Regular cardiac myocyte (primary cell): ENCODE measurements around the gene CEACAM20. TPM values are rescaled to one million over a fixed set of nuclear protein-coding genes. Genes with fewer than 3 reads are reported as not detected.

ENCODE experiments used
- total RNA-seq: library from RNA; depleted of rRNA; stranded (reverse); fragments of >200 nt; gene quantifications from 2 replicates; pipeline ENCODE4 v1.2.3, GENCODE V29; 2014

The CEACAM20 gene
- not detected in 2 replicates for total RNA-seq

DNA sequence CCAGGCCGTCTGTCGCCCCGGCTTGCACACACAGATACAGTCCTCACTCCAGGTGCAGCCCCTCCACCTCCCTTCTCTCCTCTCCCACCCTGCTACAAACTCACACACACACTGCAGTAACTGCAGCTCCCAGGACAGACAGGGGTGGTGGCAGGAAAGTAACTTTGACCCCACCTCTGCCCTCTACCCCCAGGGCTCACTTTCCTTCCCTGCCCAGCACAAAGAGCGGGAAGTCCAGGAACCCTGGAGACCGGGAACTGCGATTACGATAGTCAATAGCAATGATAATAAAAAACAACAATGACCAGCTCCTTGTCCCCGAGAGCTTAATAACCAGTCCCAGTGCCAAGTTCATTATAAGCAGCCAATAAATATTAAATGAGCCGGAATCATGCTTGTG lies at the start of gene CEACAM20:
CEACAM20 (minus strand) TSS at position 140 of the 400 bp plus-strand sequence. CDS start 166 bp downstream, outside the sequence.

DNA sequence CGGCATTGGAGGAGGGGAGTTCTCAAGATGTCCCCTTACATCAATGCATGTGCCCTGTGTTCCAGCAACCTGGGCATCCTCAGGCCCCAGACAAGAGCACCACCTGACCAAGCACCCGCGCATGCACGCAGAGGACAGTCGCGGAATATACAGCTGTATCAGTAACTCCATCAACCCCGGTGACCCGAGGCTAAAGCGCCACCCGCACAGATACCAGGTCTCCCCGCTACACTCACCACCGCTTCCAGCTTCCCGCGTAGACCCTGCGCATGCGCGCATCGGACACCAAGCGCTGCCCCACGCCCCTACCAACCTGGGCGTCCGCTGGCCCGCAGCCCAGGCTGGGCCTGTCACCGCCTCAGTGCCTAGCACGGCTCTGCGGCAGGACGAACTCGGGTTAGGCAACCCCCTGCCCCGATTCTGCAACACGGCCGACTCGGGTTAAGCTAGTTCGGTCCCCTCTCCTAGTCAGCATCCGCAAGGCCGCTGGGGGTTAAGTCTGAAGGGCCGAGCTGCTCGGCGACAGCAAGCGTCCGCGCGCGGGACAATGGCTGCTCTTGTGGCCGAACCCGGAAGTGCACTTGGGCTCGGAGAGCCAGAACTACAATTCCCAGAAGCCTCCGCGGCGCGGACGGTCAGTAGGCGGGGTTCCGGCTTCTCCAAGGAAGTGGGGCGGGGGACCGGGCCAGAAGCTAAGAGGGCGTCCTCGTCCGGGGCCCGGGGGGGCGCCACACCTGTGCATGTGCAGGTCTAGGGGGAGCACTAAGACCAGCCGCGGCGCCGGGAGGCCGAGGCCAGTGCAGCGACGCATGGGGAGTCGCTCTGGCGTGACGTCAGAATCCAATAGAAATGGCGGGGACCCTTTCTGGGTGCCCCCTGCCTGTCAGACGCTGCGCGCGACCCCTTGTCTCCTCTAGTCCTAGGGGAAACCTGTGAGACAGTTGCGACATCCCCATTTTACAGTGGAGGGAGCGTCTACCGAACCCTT lies 29.2 kb downstream of the CEACAM20 start, which contains the start of gene ZNF180:
ZNF180 (minus strand) TSS at position 561 of the 988 bp plus-strand sequence. CDS start 3,188 bp downstream, outside the sequence.

Other genes with a start within 250 kb of the CEACAM20 start
- 2.3 and 5.1 TPM in 2 replicates for gene ZNF235, start 224.7 kb downstream of the CEACAM20 start, total RNA-seq
- 7.1 and 9.9 TPM in 2 replicates for gene ZNF112, start 173.0 kb downstream of the CEACAM20 start, total RNA-seq
- gene ZNF285, start 128.1 kb downstream of the CEACAM20 start, total RNA-seq: 3.1 and 3.4 TPM in 2 replicates
- gene ZNF229, start 81.2 kb downstream of the CEACAM20 start, total RNA-seq: 8.6 and 13.0 TPM in 2 replicates
- 5.8 and 7.3 TPM in 2 replicates for gene ZNF180, start 29.2 kb downstream of the CEACAM20 start, total RNA-seq
- 0.19 and 0.28 TPM in 2 replicates for gene IGSF23, start 83.9 kb upstream of the CEACAM20 start, total RNA-seq
- gene PVR, start 114.2 kb upstream of the CEACAM20 start, total RNA-seq: 127 and 142 TPM in 2 replicates
- gene CEACAM19, start 141.8 kb upstream of the CEACAM20 start, total RNA-seq: 1.1 and 1.3 TPM in 2 replicates
- under 0.01 TPM in 1 of 2 replicates, not detected in the other for gene CEACAM16, start 169.5 kb upstream of the CEACAM20 start, total RNA-seq
- gene BCL3, start 219.0 kb upstream of the CEACAM20 start, total RNA-seq: 2.5 and 4.8 TPM in 2 replicates
- gene CBLC, start 248.2 kb upstream of the CEACAM20 start, total RNA-seq: under 0.01 TPM in 2 replicates